OCI-LY3 (cell line): ENCODE data around the gene EGF.

ENCODE experiments used
- CTCF ChIP-seq: fragments of 200-600, 300-600 bp; sonication (generic); IDR thresholded peaks from 2 replicates; pipeline ENCODE4 v1.5.1; 2014; ENCODE audit warnings: antibody characterized with exemption, low read length, low read depth
- EZH2phosphoT487 ChIP-seq: fragments of 200-600 bp; shearing (Covaris generic); IDR thresholded peaks from 2 replicates; pipeline ENCODE4 v1.6.1; 2018; ENCODE audit warnings: antibody characterized with exemption, mixed run types, low read depth

DNA sequence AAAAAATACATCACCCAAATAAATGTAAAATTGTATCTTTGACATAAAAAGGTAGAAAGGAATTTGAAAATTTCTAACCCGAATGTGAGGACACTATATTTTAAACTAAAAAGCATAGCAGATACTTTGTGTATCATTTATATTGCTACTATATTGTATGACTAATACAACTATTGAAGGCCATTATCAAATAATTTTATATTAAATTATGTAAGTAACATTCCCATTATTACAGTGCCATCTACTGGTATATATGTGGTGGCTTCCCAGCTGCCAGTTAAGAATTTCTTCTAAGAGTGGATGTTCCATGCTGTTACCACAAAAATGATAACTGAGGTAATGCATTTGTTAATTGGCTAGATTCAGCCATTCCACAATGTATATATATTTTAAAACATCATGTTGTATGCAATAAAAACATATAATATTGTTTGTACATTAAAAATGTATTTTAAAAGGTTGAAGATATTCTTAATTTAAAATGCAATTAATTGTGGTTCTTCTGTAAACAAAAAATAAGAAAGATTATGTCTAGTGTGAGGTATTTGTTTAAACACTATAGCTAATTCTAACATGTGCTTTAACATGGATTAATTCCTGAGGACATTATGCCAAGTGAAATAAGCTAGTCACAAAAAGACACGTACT is 65.3 kb downstream of the EGF start:
- TF ChIP-seq CTCF (peak; percentile 69), EZH2phosphoT487 (no peak)
